GM19455 (cell line): ENCODE measurements around the gene GPN2.
"Not testable (repeated sequence)": the region's sequence is repeated elsewhere in the genome, so short reads cannot be mapped to it uniquely, and the experiment has no call there.

Experiments used
- ATAC-seq: cut with Tn5 transposase; IDR thresholded peaks from one replicate; pipeline ENCODE4 v1.9.1; 2021; ENCODE audit not compliant: unreplicated experiment

The GPN2 gene

GRCh38 chr1:26861286-26861701 is 28.8 kb downstream of the GPN2 start:
- ATAC-seq, result no peak

GRCh38 chr1:26858891-26859640 is 31.0 kb downstream of the GPN2 start:
- ATAC-seq, result no peak

GRCh38 chr1:26858160-26858559 is 31.9 kb downstream of the GPN2 start:
- ATAC-seq, result no peak

- ATAC-seq, result no peak
These were observed 32.5 kb downstream of the GPN2 start for GRCh38 chr1:26857473-26858060.

- ATAC-seq, result no peak
These were observed 33.2 kb downstream of the GPN2 start for GRCh38 chr1:26856604-26857469.

GRCh38 chr1:26856181-26856580 is 33.9 kb downstream of the GPN2 start:
- no peak for ATAC-seq

- ATAC-seq, result no peak
These were observed 34.4 kb downstream of the GPN2 start for GRCh38 chr1:26855636-26856035.

GRCh38 chr1:26854906-26855305 is 35.2 kb downstream of the GPN2 start:
- no peak for ATAC-seq

- no peak for ATAC-seq
These were observed 36.5 kb downstream of the GPN2 start for GRCh38 chr1:26853600-26853999.

GRCh38 chr1:26853156-26853555 is 36.9 kb downstream of the GPN2 start:
- ATAC-seq, result no peak

- no peak for ATAC-seq
These were observed 37.4 kb downstream of the GPN2 start for GRCh38 chr1:26852701-26853100.

- no peak for ATAC-seq
These were observed 38.9 kb downstream of the GPN2 start for GRCh38 chr1:26851106-26851684.

- ATAC-seq, result no peak
These were observed 40.9 kb downstream of the GPN2 start for GRCh38 chr1:26848941-26849774.

- no peak for ATAC-seq
These were observed 41.6 kb downstream of the GPN2 start for GRCh38 chr1:26848499-26848898.

- not testable (repeated sequence) for ATAC-seq
These were observed 42.3 kb downstream of the GPN2 start for GRCh38 chr1:26847826-26848225.

GRCh38 chr1:26844424-26845196 is 45.5 kb downstream of the GPN2 start:
- ATAC-seq, result no peak

GRCh38 chr1:26839779-26840178 is 50.3 kb downstream of the GPN2 start:
- ATAC-seq, result no peak

- peak; percentile 22 for ATAC-seq
These were observed 50.8 kb downstream of the GPN2 start for GRCh38 chr1:26839339-26839722.

GRCh38 chr1:26838474-26839338 is 51.4 kb downstream of the GPN2 start:
- ATAC-seq, result peak; percentile 82
